ENCODE data around the gene ENDOG.
"Not testable (repeated sequence)": the region's sequence is repeated elsewhere in the genome, so short reads cannot be mapped to it uniquely, and the experiment has no call there.

Gene ENDOG

GRCh38 chr9:128829477-128830251 is 11.4 kb downstream of the ENDOG start, which contains the start of gene SPOUT1:
Gene SPOUT1, minus strand, starts transcription at chr9:128829794. Its CDS starts 14 bp downstream, at chr9:128829780.
- DNase-seq = peak; percentile 89

GRCh38 chr9:128833696-128834095 is 15.4 kb downstream of the ENDOG start:
- no peak for DNase-seq

- DNase-seq = no peak
Measured at GRCh38 chr9:128835246-128836210, 17.2 kb downstream of the ENDOG start.

GRCh38 chr9:128836509-128837145 is 18.3 kb downstream of the ENDOG start:
- DNase-seq = no peak

GRCh38 chr9:128838338-128838737 is 20.0 kb downstream of the ENDOG start:
- no peak for DNase-seq

GRCh38 chr9:128840524-128840923 is 22.2 kb downstream of the ENDOG start:
- DNase-seq = no peak

- DNase-seq = no peak
Measured at GRCh38 chr9:128841694-128842492, 23.6 kb downstream of the ENDOG start.

GRCh38 chr9:128843171-128843570 is 24.9 kb downstream of the ENDOG start:
- DNase-seq = not testable (repeated sequence)

GRCh38 chr9:128845186-128845931 is 27.1 kb downstream of the ENDOG start:
- no peak for DNase-seq

GRCh38 chr9:128846680-128847030 is 28.4 kb downstream of the ENDOG start:
- no peak for DNase-seq

- DNase-seq = no peak
Measured at GRCh38 chr9:128847803-128848202, 29.5 kb downstream of the ENDOG start.

- not testable (repeated sequence) for DNase-seq
Measured at GRCh38 chr9:128851024-128851423, 32.7 kb downstream of the ENDOG start.

GRCh38 chr9:128851779-128852600 is 33.7 kb downstream of the ENDOG start:
- not testable (repeated sequence) for DNase-seq

- DNase-seq = not testable (repeated sequence)
Measured at GRCh38 chr9:128852646-128853045, 34.3 kb downstream of the ENDOG start.

- DNase-seq = not testable (repeated sequence)
Measured at GRCh38 chr9:128854454-128854853, 36.2 kb downstream of the ENDOG start.

GRCh38 chr9:128858476-128858875 is 40.2 kb downstream of the ENDOG start:
- DNase-seq = not testable (repeated sequence)

GRCh38 chr9:128860937-128861336 is 42.6 kb downstream of the ENDOG start:
- DNase-seq = no peak

- DNase-seq = no peak
Measured at GRCh38 chr9:128861501-128861900, 43.2 kb downstream of the ENDOG start.

GRCh38 chr9:128862401-128862851 is 44.1 kb downstream of the ENDOG start:
- no peak for DNase-seq

GRCh38 chr9:128863647-128864046 is 45.3 kb downstream of the ENDOG start:
- DNase-seq = no peak

All from NCI-H1436 (cell line).